ENCODE measurements around the gene ATRX. TPM values are rescaled to one million over a fixed set of nuclear protein-coding genes. Genes with fewer than 3 reads are reported as not detected.

ATRX gene
- total and polyA plus RNA-seq, 10 of the 15 experiments (the other 5 are each of a cell fraction or from before 2014, with no cell fraction given): 19.4 to 73.8 (median 45.2) TPM

DNA sequence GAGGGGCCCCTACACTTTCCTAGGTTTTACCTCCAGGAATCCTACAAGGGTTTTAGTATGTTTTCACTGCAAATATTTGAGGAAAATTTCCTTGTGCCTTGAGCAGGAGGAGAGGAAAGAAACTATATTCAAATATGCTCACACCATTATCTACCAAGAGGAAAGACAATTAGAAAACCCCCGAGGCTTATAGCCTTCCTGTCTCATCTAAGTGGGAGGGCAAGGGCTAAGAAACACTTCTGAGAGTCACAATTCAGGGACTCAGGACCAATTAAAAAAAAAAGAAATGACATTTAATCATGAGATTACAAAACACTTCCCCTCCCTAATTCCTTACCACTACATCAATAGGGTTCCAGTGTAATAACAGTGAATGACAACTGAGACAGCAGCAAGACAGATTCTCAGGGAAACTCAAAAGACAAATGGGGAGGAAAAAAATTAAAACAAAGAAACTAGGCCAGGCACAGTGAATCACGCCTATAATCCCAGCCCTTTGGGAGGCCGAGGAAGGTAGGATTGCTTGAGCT is 45.6 kb downstream of the ATRX start:
- intact Hi-C loops (cut with micrococcal nuclease; ENCODE audit: unreplicated experiment): no loop called here
- 43% methylated on average over 3 of the region's 3 CpGs for WGBS (ENCODE audit: insufficient coverage, insufficient replicate concordance, low lambda C conversion rate, missing lambda C conversion rate)
- in situ Hi-C loops (cut with MboI): no loop called here
- H3K79me2 ChIP-seq (ENCODE audit: control insufficient read depth, insufficient read depth, low read length): peaks cover 30% of the 10 kb centered on the region
- H3K27ac ChIP-seq (ENCODE audit: control insufficient read depth, insufficient read depth): no peak overlapping the region
- H3K4me2 ChIP-seq (ENCODE audit: control insufficient read depth, insufficient read depth): no peak overlapping the region
- TF ChIP-seq ZSCAN29 (IDR thresholded peaks at IDR 0.05) (no peak), NFYB (IDR thresholded peaks at IDR 0.05; ENCODE audit: insufficient read depth, low read depth, low read length) (no peak), NR2F1 (conservative IDR thresholded peaks at IDR 0.05) (no peak), KAT2A (conservative IDR thresholded peaks at IDR 0.05; ENCODE audit: control insufficient read depth, low read depth, low read length) (no peak), BMI1 (IDR thresholded peaks at IDR 0.05; ENCODE audit: borderline replicate concordance) (no peak), SUZ12 (IDR thresholded peaks at IDR 0.05; ENCODE audit: unreplicated experiment) (no peak), NFIC (IDR thresholded peaks at IDR 0.05; ENCODE audit: low read depth, low read length) (no peak), ZNF217 (IDR thresholded peaks at IDR 0.05) (no peak), NRF1 (conservative IDR thresholded peaks at IDR 0.05; ENCODE audit: low read depth, low read length) (no peak), BRCA1 (IDR thresholded peaks at IDR 0.05; ENCODE audit: low read depth, low read length) (no peak)
- no TSS peak for BruUV-seq (replicated peaks)
- no peaks in the 10 kb centered on the region for H3K4me1 ChIP-seq (ENCODE audit: control insufficient read depth, insufficient read depth, low read length)
- SMC1A ChIA-PET (ENCODE audit: uncharacterized antibody, unreplicated experiment): no interaction called here
- H3K4me3 ChIP-seq: no peak overlapping the region
- no peaks in the 10 kb centered on the region; the same call in 2 of the 3 replicates for H3K9me3 ChIP-seq (replicated peaks; ENCODE audit: control insufficient read depth, insufficient read depth, low read length)
- no peaks in the 10 kb centered on the region for H3K27me3 ChIP-seq (replicated peaks in 1 of 2; ENCODE audit: control insufficient read depth in 2 of 2, insufficient read depth in 2 of 2, low read length in 1 of 2)
- FAIRE-seq (no peak), DNase-seq (ENCODE audit: low read depth, low spot score) (no peak), ATAC-seq (peak; percentile 64)
- POLR2A ChIA-PET: no interaction called here
- H3K36me3 ChIP-seq (ENCODE audit: control insufficient read depth in 2 of 2, insufficient read depth in 2 of 2, low read length in 1 of 2): no peaks in the 10 kb centered on the region
- H4K20me1 ChIP-seq (ENCODE audit: control insufficient read depth, insufficient read depth): no peaks in the 10 kb centered on the region
- no peak overlapping the region for H2AFZ ChIP-seq (ENCODE audit: control insufficient read depth, low read depth, low read length)
- RAD21 ChIA-PET (ENCODE audit: unreplicated experiment): no interaction called here
- no peak overlapping the region for H3K9ac ChIP-seq (ENCODE audit: control insufficient read depth, insufficient read depth, low read length)
- CTCF ChIA-PET: no interaction called here

DNA sequence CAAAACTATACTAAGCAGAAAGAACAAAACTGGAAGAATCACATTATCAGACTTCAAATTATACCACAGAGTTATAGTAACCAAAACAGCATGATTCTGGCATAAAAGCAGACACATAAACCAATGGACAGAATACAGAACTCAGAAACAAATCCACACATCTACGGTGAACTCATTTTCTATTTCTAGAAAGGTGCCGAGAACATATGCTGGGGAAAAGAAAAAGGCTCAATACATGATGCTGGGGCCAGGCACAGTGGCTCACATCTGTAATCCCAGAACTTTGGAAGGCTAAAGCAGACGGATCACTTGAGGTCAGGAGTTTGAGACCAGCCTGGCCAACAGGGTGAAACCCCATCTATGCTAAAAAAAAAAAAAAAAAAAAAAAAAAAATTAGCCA is 52.7 kb downstream of the ATRX start:
- Histone ChIP-seq H4K20me1 (ENCODE audit: control insufficient read depth, insufficient read depth) (no peaks in the 10 kb centered on the region), H3K9me3 (replicated peaks; ENCODE audit: control insufficient read depth, insufficient read depth, low read length) (no peaks in the 10 kb centered on the region; the same call in 2 of the 3 replicates), H3K9ac (ENCODE audit: control insufficient read depth, insufficient read depth, low read length) (no peak overlapping the region), H3K4me3 (no peak overlapping the region), H3K36me3 (ENCODE audit: control insufficient read depth in 2 of 2, insufficient read depth in 2 of 2, low read length in 1 of 2) (no peaks in the 10 kb centered on the region), H3K4me2 (ENCODE audit: control insufficient read depth, insufficient read depth) (no peak overlapping the region), H2AFZ (ENCODE audit: control insufficient read depth, low read depth, low read length) (no peak overlapping the region), H3K4me1 (ENCODE audit: control insufficient read depth, insufficient read depth, low read length) (no peaks in the 10 kb centered on the region), H3K27ac (ENCODE audit: control insufficient read depth, insufficient read depth) (no peak overlapping the region), H3K27me3 (replicated peaks in 1 of 2; ENCODE audit: control insufficient read depth in 2 of 2, insufficient read depth in 2 of 2, low read length in 1 of 2) (no peaks in the 10 kb centered on the region), H3K79me2 (ENCODE audit: control insufficient read depth, insufficient read depth, low read length) (peaks cover 23% of the 10 kb centered on the region)
- TF ChIP-seq NR2F1 (conservative IDR thresholded peaks at IDR 0.05) (no peak), ZNF207 (IDR thresholded peaks at IDR 0.05; ENCODE audit: borderline replicate concordance) (no peak), EGR1 (IDR thresholded peaks at IDR 0.05; ENCODE audit: borderline replicate concordance in 1 of 2, low read depth in 2 of 2, low read length in 2 of 2) (no peak)
- no peak for DNase-seq (ENCODE audit: low read depth, low spot score)
- no peak for FAIRE-seq
- no peak for ATAC-seq
- ChIA-PET CTCF (no interaction called here), RAD21 (ENCODE audit: unreplicated experiment) (no interaction called here), POLR2A (no interaction called here), SMC1A (ENCODE audit: uncharacterized antibody, unreplicated experiment) (no interaction called here)
- 73% methylated on average over 3 of the region's 3 CpGs for WGBS (ENCODE audit: insufficient coverage, insufficient replicate concordance, low lambda C conversion rate, missing lambda C conversion rate)
- no TSS peak for BruUV-seq (replicated peaks)
- intact Hi-C loops (cut with micrococcal nuclease; ENCODE audit: unreplicated experiment): no loop called here
- in situ Hi-C loops (cut with MboI): no loop called here
